Lower leg skin (tissue), 4 donors: Measurements from ENCODE around the gene FOXC2. TPM values are rescaled to one million over a fixed set of nuclear protein-coding genes. Genes with fewer than 3 reads are reported as not detected.

Experiments
- DNase-seq, 2 donors: peaks; one replicate each; pipeline ENCODE4 v3.0.0-alpha.2; 2019; ENCODE audit warnings: low spot score in 2 of 2
- H3K4me3 ChIP-seq: fragments of 200-600 bp; sonication (generic); 2 replicates; pipeline ENCODE4 v1.5.1; 2017; ENCODE audit warnings: mild to moderate bottlenecking, low read depth; ENCODE audit not compliant: poor library complexity, severe bottlenecking
- POLR2A ChIP-seq, 2 donors: fragments of 450-650 bp; IDR thresholded peaks; one replicate each; pipeline ENCODE4 v1.6.1; 2016 to 2017; ENCODE audit warnings: antibody characterized with exemption in 2 of 2, mild to moderate bottlenecking in 1 of 2, moderate library complexity in 1 of 2
- WGBS, 2 donors: methylation state at CpG; one replicate each; pipeline ENCODE4 v1.1.5; 2018; 5-methylcytosine and 5-hydroxymethylcytosine counted together
- intact Hi-C: fragments of 100-400 bp; cut with DNase I; formaldehyde crosslinking; loops from one replicate; pipeline ENCODE4 v1.15.0; 2023; ENCODE audit warnings: low total_unique reads
- total RNA-seq, 4 donors: library from RNA; depleted of rRNA; stranded (reverse); fragments of >200 nt; gene quantifications; one replicate each; pipeline ENCODE4 v1.1.0, GENCODE V29; 2016
- TF ChIP-seq, protein P1 (sequence below), 3 donors: fragments of 450-650 bp; IDR thresholded peaks; one replicate each; pipeline ENCODE4 v1.5.1; 2016; ENCODE audit warnings: antibody characterized with exemption in 3 of 3, mild to moderate bottlenecking in 3 of 3, moderate library complexity in 2 of 3

The FOXC2 gene
- total RNA-seq, 4 donors from 2014 or later, result 0.16 to 0.32 (median 0.17) TPM; not detected in 1

DNA sequence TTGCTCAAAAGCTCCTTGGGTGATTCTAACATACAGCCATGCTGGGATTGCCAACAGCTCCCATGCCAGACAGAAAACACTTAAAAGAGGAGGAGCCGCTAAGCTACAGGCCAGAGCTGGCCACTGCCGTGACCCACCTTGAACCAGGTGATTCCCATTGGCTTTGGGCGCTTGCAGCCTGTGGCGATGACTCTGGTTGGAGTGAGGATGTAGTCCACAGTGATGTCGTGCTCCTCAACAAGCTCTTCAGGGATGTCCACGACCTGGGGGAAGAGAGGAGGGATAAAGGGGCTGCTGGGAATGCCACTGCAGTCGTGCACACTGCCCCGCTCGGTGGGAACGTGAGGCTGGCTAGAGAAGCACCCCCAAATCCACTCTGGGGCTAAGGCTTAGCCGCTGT is 25.1 kb upstream of the FOXC2 start:
- intact Hi-C loops, result loop anchor here (5.0 kb wide), 1 partner anchor 676 kb away; no protein-coding TSS in a partner anchor
- no peak for TF ChIP-seq POLR2A (IDR thresholded peaks at IDR 0.05)
- TF ChIP-seq, protein P1, sequence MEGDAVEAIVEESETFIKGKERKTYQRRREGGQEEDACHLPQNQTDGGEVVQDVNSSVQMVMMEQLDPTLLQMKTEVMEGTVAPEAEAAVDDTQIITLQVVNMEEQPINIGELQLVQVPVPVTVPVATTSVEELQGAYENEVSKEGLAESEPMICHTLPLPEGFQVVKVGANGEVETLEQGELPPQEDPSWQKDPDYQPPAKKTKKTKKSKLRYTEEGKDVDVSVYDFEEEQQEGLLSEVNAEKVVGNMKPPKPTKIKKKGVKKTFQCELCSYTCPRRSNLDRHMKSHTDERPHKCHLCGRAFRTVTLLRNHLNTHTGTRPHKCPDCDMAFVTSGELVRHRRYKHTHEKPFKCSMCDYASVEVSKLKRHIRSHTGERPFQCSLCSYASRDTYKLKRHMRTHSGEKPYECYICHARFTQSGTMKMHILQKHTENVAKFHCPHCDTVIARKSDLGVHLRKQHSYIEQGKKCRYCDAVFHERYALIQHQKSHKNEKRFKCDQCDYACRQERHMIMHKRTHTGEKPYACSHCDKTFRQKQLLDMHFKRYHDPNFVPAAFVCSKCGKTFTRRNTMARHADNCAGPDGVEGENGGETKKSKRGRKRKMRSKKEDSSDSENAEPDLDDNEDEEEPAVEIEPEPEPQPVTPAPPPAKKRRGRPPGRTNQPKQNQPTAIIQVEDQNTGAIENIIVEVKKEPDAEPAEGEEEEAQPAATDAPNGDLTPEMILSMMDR (IDR thresholded peaks at IDR 0.05), result no peak
- H3K4me3 ChIP-seq, result no peak overlapping the region
- WGBS, 2 donors, result 92 to 96% methylated on average over 11 of the region's 11 CpGs
- no peak for DNase-seq

DNA sequence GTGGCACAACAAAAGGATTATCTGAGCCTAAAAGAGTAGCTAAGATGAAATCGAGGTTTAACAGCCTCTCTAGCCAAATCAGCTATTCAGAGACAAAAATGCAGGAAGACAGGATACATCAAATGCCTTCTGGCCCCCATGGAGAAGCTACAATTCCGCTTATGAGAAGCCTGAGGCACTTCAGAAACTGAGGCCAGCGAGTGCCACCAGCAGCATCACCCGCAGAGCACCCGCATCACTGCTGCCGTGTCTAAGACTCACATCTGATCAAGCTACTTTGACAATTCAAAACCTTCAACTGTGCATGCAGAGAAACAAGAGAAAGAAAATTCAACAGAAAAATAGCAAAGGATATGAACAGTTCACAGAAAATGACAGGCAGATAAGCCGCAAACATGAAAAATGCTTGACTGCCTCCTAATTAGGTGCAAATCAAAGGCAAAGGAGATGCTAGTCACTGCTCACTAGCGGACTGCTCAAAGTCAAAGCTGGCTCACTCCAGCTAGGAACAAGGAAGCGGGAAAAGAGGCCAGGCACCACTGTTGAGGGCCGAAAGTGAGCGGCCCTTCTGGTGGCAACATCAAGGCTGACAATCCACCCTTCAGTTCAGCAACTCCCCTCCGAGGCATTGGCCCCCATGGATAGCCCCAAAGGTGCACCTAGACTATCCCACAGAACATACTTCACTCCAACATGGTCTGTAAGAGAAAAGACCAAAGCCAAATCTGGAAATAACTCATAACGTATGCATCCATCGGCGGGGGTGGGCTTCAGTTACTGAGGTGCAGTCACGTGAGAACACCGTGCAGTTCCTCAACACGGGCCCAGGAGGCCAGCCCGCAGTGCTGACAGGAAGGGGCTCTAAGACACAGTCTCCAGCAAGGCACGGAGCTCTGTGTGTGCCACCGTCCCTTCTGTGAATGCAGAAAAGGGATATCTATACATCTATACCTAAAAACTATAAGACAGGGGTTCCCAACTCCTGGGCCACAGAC is 23.6 kb upstream of the FOXC2 start:
- TF ChIP-seq, protein P1 (IDR thresholded peaks at IDR 0.05), result no peak
- no peak for TF ChIP-seq POLR2A (IDR thresholded peaks at IDR 0.05)
- no peak overlapping the region for H3K4me3 ChIP-seq
- no peak for DNase-seq
- 90% methylated on average over 21 of the region's 21 CpGs for WGBS, 2 donors
- intact Hi-C loops, result loop anchor here (5.0 kb wide), 1 partner anchor 674 kb away; no protein-coding TSS in a partner anchor

DNA sequence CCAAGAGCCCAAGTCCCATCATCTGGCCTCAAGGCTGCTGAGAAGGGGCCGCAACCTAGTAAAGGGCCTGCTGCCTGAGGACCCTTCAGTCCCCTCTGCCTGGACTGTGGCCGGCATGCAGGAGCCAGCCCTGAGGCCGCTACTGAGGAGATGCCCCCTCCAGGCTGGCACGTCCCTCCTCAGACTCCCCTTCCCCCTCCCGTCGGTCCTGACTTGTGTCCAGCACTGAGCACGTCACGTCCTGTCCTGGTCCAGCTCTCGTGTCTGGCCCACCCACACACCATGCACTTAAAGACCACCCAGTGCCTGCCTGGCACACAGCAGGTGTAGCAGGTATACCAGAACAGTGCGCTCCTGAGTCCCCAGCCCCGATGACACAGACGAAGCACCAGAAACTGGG is 21.1 kb upstream of the FOXC2 start:
- H3K4me3 ChIP-seq, result no peak overlapping the region
- TF ChIP-seq POLR2A (IDR thresholded peaks at IDR 0.05), result no peak
- TF ChIP-seq, protein P1 (IDR thresholded peaks at IDR 0.05), result no peak
- WGBS, 2 donors, result 81 to 83% methylated on average over 12 of the region's 12 CpGs
- intact Hi-C loops, result no loop called here
- no peak for DNase-seq

DNA sequence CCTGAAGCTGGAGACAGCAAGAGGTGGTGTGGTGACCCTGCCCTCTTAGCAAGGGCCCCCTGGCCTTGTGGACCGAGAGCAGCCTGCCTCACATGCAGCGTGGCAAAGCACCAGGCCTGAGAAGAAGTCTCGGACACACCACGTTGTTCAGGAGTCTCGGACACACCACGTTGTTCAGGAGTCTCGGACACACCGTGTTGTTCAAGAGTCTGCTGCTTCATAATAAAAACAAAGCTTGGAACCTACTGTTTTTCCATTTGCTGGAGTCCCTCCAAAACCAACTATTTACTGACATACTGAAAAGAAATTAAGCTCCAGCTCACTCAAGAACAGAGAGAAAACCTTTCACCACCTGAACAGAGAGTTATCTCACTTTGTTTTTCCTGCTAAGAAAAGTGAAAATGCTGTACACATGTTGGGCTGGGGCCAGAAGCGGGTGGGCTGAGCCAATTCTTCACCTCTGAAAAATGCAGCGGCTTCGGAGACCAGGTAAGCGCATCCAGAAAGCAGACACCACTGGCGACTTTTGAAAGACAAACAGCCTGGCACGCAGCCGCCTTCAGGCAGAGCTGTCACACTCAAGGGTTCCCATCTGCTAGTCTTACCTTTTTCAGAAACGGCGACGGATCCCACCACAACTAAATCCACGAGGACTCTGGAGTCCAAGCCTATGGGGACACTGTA is 20.5 kb upstream of the FOXC2 start:
- intact Hi-C loops, result no loop called here
- 74 to 80% methylated on average over 19 of the region's 19 CpGs for WGBS, 2 donors
- DNase-seq, result no peak
- TF ChIP-seq, protein P1 (IDR thresholded peaks at IDR 0.05), result no peak
- no peak for TF ChIP-seq POLR2A (IDR thresholded peaks at IDR 0.05)
- no peak overlapping the region for H3K4me3 ChIP-seq

DNA sequence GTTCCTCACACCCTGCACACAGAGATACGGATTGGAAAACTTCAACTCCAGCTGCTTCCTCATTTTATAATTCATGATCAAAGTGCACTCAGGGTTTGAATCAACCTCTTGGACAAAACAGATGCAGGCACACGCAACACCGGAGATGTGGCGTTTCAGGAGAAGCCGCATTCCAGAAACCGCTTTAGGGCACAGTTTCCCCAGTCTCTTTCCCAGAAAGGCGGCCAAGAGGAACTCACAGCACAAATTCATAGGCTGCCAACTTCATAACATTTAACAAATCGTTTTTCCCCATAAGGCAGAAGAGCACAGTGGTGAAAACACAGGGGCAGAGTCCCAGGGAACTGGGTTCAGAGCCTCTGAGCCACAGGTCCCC is 20.0 kb upstream of the FOXC2 start:
- TF ChIP-seq, protein P1 (IDR thresholded peaks at IDR 0.05), result no peak
- H3K4me3 ChIP-seq, result no peak overlapping the region
- intact Hi-C loops, result no loop called here

More for the DNA sequence above, 20.0 kb upstream of the FOXC2 start:
- no peak for DNase-seq
- 78 to 85% methylated on average over 8 of the region's 8 CpGs for WGBS, 2 donors
